HCT116 (cell line): ENCODE measurements around the gene DENND11. TPM values are rescaled to one million over a fixed set of nuclear protein-coding genes. Genes with fewer than 3 reads are reported as not detected.

ENCODE experiments used
- ATAC-seq: fragments of 200-7000 bp; cut with Tn5 transposase; 2 replicates; pipeline ENCODE4 v1.9.1; 2020; ENCODE audit warnings: mild to moderate bottlenecking, moderate library complexity
- BruUV-seq: library from RNA; stranded (reverse); fragments of 400-500 nt; replicated peaks from 2 replicates; lab custom pipeline; 2021; lab: Mats Ljungman, UMichigan
- CTCF ChIA-PET: fragments of 300-600 bp; sonication (Branson Sonifier 250); formaldehyde crosslinking; loops from one replicate; lab custom pipeline; 2021; ENCODE audit warnings: antibody characterized with exemption; lab: Charles Lee
- POLR2A ChIA-PET: fragments of 300-600, 350-600 bp; sonication (Branson Sonifier 250); formaldehyde crosslinking; loops from one replicate; lab custom pipeline; 2021; ENCODE audit warnings: antibody characterized with exemption; lab: Charles Lee
- RAD21 ChIA-PET, 2 experiments: fragments of 300-600 bp; sonication (Branson Sonifier 250); formaldehyde crosslinking; loops; one replicate each; lab custom pipeline; 2023; ENCODE audit warnings: low total read pairs in 2 of 2; ENCODE audit not compliant: uncharacterized antibody in 2 of 2, unreplicated experiment in 2 of 2, low non-redundant PET in 1 of 2; lab: Charles Lee
- DNase-seq: peaks from one replicate; pipeline ENCODE4 v3.0.0-alpha.2; 2010; ENCODE audit warnings: low read depth, low spot score
- H2AFZ ChIP-seq: fragments of 200-600 bp; shearing (Covaris generic), sonication (generic); 2 replicates; pipeline ENCODE4 v1.6.1; 2017; ENCODE audit warnings: low read depth, mixed run types, mixed read lengths, antibody characterized with exemption, low read length; ENCODE audit not compliant: poor library complexity, severe bottlenecking
- H3K27ac ChIP-seq: 2 replicates; pipeline ENCODE4 v1.5.1; 2012; ENCODE audit warnings: low read depth, low read length
- H3K27me3 ChIP-seq: fragments of 200-600 bp; sonication (generic); 2 replicates; pipeline ENCODE4 v1.6.1; 2016; ENCODE audit warnings: mixed run types, low read length, mixed read lengths; ENCODE audit not compliant: insufficient read depth
- H3K36me3 ChIP-seq, 2 experiments: fragments of 200-500 bp in 1 of 2; fragments of 200-600 bp in 1 of 2; sonication (Bioruptor generic) in 1 of 2; sonication (generic) in 1 of 2; 2 replicates each; pipeline versions ENCODE4 v1.5.1 to v1.6.1; 2014 to 2016; ENCODE audit warnings: low read length in 2 of 2, inconsistent platforms in 1 of 2, mixed read lengths in 1 of 2, mixed run types in 1 of 2; ENCODE audit not compliant: insufficient read depth in 2 of 2, control insufficient read depth in 1 of 2
- H3K4me1 ChIP-seq, 2 experiments: fragments of 200-600 bp in 1 of 2; sonication (generic) in 1 of 2; 2 replicates each; pipeline versions ENCODE4 v1.5.1 to v1.6.1; 2012 to 2017; ENCODE audit warnings: low read length in 2 of 2, inconsistent platforms in 1 of 2, mild to moderate bottlenecking in 1 of 2, mixed read lengths in 1 of 2, mixed run types in 1 of 2, moderate library complexity in 1 of 2; ENCODE audit not compliant: insufficient read depth in 2 of 2, control insufficient read depth in 1 of 2
- H3K4me2 ChIP-seq: fragments of 200-600 bp; sonication (generic); 2 replicates; pipeline ENCODE4 v1.6.1; 2017; ENCODE audit warnings: mixed run types, low read length, mixed read lengths
- H3K4me3 ChIP-seq, 2 experiments: fragments of 200-600 bp in 1 of 2; sonication (generic) in 1 of 2; replicated peaks in 1 of 2; 2 replicates each; pipeline ENCODE4 v1.5.1; 2011 to 2016; ENCODE audit warnings: low read length in 2 of 2, control low read depth in 1 of 2, low read depth in 1 of 2, mild to moderate bottlenecking in 1 of 2, mixed read lengths in 1 of 2, mixed run types in 1 of 2
- H3K79me2 ChIP-seq: fragments of 200-600 bp; sonication (generic); 2 replicates; pipeline ENCODE4 v1.6.1; 2017; ENCODE audit warnings: mild to moderate bottlenecking, mixed run types, low read length, moderate library complexity, mixed read lengths; ENCODE audit not compliant: insufficient read depth
- H3K9ac ChIP-seq: fragments of 200-600 bp; sonication (generic); 2 replicates; pipeline ENCODE4 v1.6.1; 2016; ENCODE audit warnings: low read length, mixed read lengths
- H3K9me2 ChIP-seq: fragments of 200-600 bp; sonication (generic), shearing (Covaris generic); 2 replicates; pipeline ENCODE4 v1.6.1; 2017; ENCODE audit warnings: mixed run types, mild to moderate bottlenecking, moderate library complexity; ENCODE audit not compliant: insufficient read depth
- H3K9me3 ChIP-seq, 2 experiments: fragments of 200-500 bp in 1 of 2; fragments of 200-600 bp in 1 of 2; sonication (Bioruptor generic) in 1 of 2; sonication (generic) in 1 of 2; 2 replicates each; pipeline ENCODE4 v1.6.1; 2014 to 2017; ENCODE audit warnings: low read length in 2 of 2, mixed read lengths in 2 of 2, inconsistent platforms in 1 of 2, low read depth in 1 of 2, mild to moderate bottlenecking in 1 of 2, mixed run types in 1 of 2, moderate library complexity in 1 of 2; ENCODE audit not compliant: control insufficient read depth in 1 of 2, insufficient read depth in 1 of 2
- H4K20me1 ChIP-seq: fragments of 200-600 bp; sonication (generic), shearing (Covaris generic); 2 replicates; pipeline ENCODE4 v1.6.1; 2017; ENCODE audit warnings: mixed run types, mild to moderate bottlenecking, moderate library complexity; ENCODE audit not compliant: insufficient read depth
- CBX3 ChIP-seq: IDR thresholded peaks from 2 replicates; pipeline ENCODE4 v1.6.1; 2012; ENCODE audit warnings: low read depth
- CEBPB ChIP-seq: IDR thresholded peaks from 2 replicates; pipeline ENCODE4 v1.6.1; 2012; ENCODE audit warnings: low read depth
- EGR1 ChIP-seq: IDR thresholded peaks from 2 replicates; pipeline ENCODE4 v1.6.1; 2012; ENCODE audit warnings: low read depth
- EZH2phosphoT487 ChIP-seq: fragments of 200-600 bp; IDR thresholded peaks from 2 replicates; pipeline ENCODE4 v1.6.1; 2018; ENCODE audit warnings: antibody characterized with exemption, borderline replicate concordance
- MAX ChIP-seq: IDR thresholded peaks from 2 replicates; pipeline ENCODE4 v1.6.1; 2012
- POLR2AphosphoS5 ChIP-seq: IDR thresholded peaks from 2 replicates; pipeline ENCODE4 v1.6.1; 2011; ENCODE audit warnings: mild to moderate bottlenecking, low read depth, low read length, moderate library complexity
- REST ChIP-seq: IDR thresholded peaks from 2 replicates; pipeline ENCODE4 v1.6.1; 2012; ENCODE audit warnings: low read depth
- SIN3A ChIP-seq: IDR thresholded peaks from 2 replicates; pipeline ENCODE4 v1.6.1; 2012; ENCODE audit warnings: low read depth
- SP1 ChIP-seq: IDR thresholded peaks from 2 replicates; pipeline ENCODE4 v1.6.1; 2012; ENCODE audit warnings: low read depth
- TCF7L2 ChIP-seq: IDR thresholded peaks from 2 replicates; pipeline ENCODE4 v1.7.0; 2011; ENCODE audit warnings: borderline replicate concordance, inconsistent platforms; ENCODE audit not compliant: insufficient read depth, insufficient read length; ENCODE audit errors: extremely low read depth
- ZNF274 ChIP-seq: fragments of 200-500 bp; sonication (Bioruptor generic); IDR thresholded peaks from 2 replicates; pipeline ENCODE4 v1.6.1; 2014; ENCODE audit warnings: mild to moderate bottlenecking, low read depth, low read length, inconsistent platforms
- intact Hi-C: fragments of 100-400 bp; cut with micrococcal nuclease; formaldehyde crosslinking; loops from 2 replicates; pipeline ENCODE4 v1.10.0; 2022
- total RNA-seq: library from RNA; stranded (reverse); gene quantifications from one replicate; pipeline ENCODE4 v1.2.1, GENCODE V29; 2021; ENCODE audit not compliant: unreplicated experiment

Gene DENND11
- total RNA-seq, 1 experiment from 2014 or later, result 23.4 TPM

- Histone ChIP-seq H3K9ac (no peak overlapping the region), H2AFZ (no peak overlapping the region), H3K9me2 (no peaks in the 10 kb centered on the region), H4K20me1 (no peaks in the 10 kb centered on the region), H3K4me2 (no peak overlapping the region), H3K27me3 (peaks cover 23% of the 10 kb centered on the region; the same call in 1 of the 2 replicates), H3K9me3 (no peaks in the 10 kb centered on the region), H3K4me3 (no peak overlapping the region), H3K4me1 (no peaks in the 10 kb centered on the region), H3K36me3 (no peaks in the 10 kb centered on the region), H3K79me2 (no peaks in the 10 kb centered on the region), H3K27ac (no peak overlapping the region)
- ChIA-PET POLR2A (no interaction called here), CTCF (interaction anchor here (1.4 kb wide), 1 partner anchor 20 kb away, joined by 5 read pairs; the partner anchor contains the start of gene SSBP1), RAD21 (no interaction called here)
- DNase-seq (no peak), ATAC-seq (no peak)
- TF ChIP-seq EZH2phosphoT487, result no peak
- TF ChIP-seq POLR2AphosphoS5, result no peak
- no peak for TF ChIP-seq CEBPB
- no peak for TF ChIP-seq ZNF274
- no peak for TF ChIP-seq CBX3
- no peak for TF ChIP-seq SIN3A
- TF ChIP-seq TCF7L2, result no peak
- TF ChIP-seq SP1, result no peak
- TF ChIP-seq MAX, result no peak
- TF ChIP-seq EGR1, result no peak
- no peak for TF ChIP-seq REST
- intact Hi-C loops, result no loop called here
- BruUV-seq, result no TSS peak
Measured at GRCh38 chr7:141717450-141717849, 15.5 kb upstream of the DENND11 start.
